CD4-positive, alpha-beta T cell (primary cell): ENCODE measurements around the gene GOLGA6L24. TPM values are rescaled to one million over a fixed set of nuclear protein-coding genes. Genes with fewer than 3 reads are reported as not detected.
A peak's percentile ranks its signal among the peaks of the same experiment; 100 is the strongest.
"Not testable (repeated sequence)": the region's sequence is repeated elsewhere in the genome, so short reads cannot be mapped to it uniquely, and the experiment has no call there.

Experiments used
- ATAC-seq: fragments of 200-7000 bp; cut with Tn5 transposase; one replicate; pipeline ENCODE4 v1.10.0; 2022; ENCODE audit warnings: mild to moderate bottlenecking; ENCODE audit not compliant: poor library complexity
- CTCF ChIA-PET: fragments of 350-600 bp; sonication (Branson Sonifier 250); formaldehyde crosslinking; loops from one replicate; lab custom pipeline; 2021; ENCODE audit warnings: antibody characterized with exemption, inconsistent platforms; lab: Charles Lee
- POLR2A ChIA-PET: fragments of 350-600 bp; sonication (Branson Sonifier 250); formaldehyde crosslinking; loops from one replicate; lab custom pipeline; 2021; ENCODE audit warnings: antibody characterized with exemption, inconsistent platforms; lab: Charles Lee
- DNase-seq, 14 experiments: peaks; one replicate each; pipeline ENCODE4 v3.0.0-alpha.2; 2013 to 2020; ENCODE audit warnings: mixed read lengths in 2 of 14
- H3K27ac ChIP-seq, 2 donors: one replicate each; pipeline versions ENCODE4 v1.5.1 to v1.7.0; 2013; ENCODE audit warnings: low read length in 2 of 2, low read depth in 1 of 2, mild to moderate bottlenecking in 1 of 2
- H3K27me3 ChIP-seq, 2 experiments: 1 replicate in 1 of 2; 2 replicates in 1 of 2; pipeline versions ENCODE4 v1.6.1 to v1.7.0; 2013; ENCODE audit warnings: low read length in 2 of 2, control low read depth in 1 of 2, mild to moderate bottlenecking in 1 of 2, moderate library complexity in 1 of 2; ENCODE audit not compliant: insufficient read depth in 2 of 2, control insufficient read depth in 1 of 2
- H3K36me3 ChIP-seq: one replicate; pipeline ENCODE4 v1.6.1; 2013; ENCODE audit warnings: low read length, control low read depth; ENCODE audit not compliant: insufficient read depth
- H3K4me1 ChIP-seq: one replicate; pipeline ENCODE4 v1.6.1; 2013; ENCODE audit warnings: low read length, control low read depth; ENCODE audit not compliant: insufficient read depth
- H3K4me3 ChIP-seq: one replicate; pipeline ENCODE4 v1.5.1; 2013; ENCODE audit warnings: mild to moderate bottlenecking, low read length, moderate library complexity
- H3K9me3 ChIP-seq, 2 experiments: 1 replicate in 1 of 2; 2 replicates in 1 of 2; pipeline versions ENCODE4 v1.6.1 to v1.7.0; 2013; ENCODE audit warnings: low read length in 2 of 2, mild to moderate bottlenecking in 2 of 2, control low read depth in 1 of 2, moderate library complexity in 1 of 2; ENCODE audit not compliant: control insufficient read depth in 1 of 2, insufficient read depth in 1 of 2
- H3K27ac Mint-ChIP-seq: one replicate; pipeline ENCODE4 v1.8.0; 2020; ENCODE audit warnings: mixed read lengths
- H3K27me3 Mint-ChIP-seq: one replicate; pipeline ENCODE4 v1.8.0; 2021; ENCODE audit warnings: mixed read lengths
- H3K36me3 Mint-ChIP-seq: one replicate; pipeline ENCODE4 v1.8.0; 2021; ENCODE audit warnings: low read depth, mixed read lengths
- H3K4me1 Mint-ChIP-seq: one replicate; pipeline ENCODE4 v1.8.0; 2021; ENCODE audit warnings: low read depth, mixed read lengths
- H3K4me3 Mint-ChIP-seq: one replicate; pipeline ENCODE4 v1.8.0; 2020; ENCODE audit warnings: mild to moderate bottlenecking, mixed read lengths
- H3K9me3 Mint-ChIP-seq: one replicate; pipeline ENCODE4 v1.8.0; 2020; ENCODE audit warnings: mixed read lengths
- intact Hi-C, 2 experiments: fragments of 100-400 bp; cut with DNase I in 1 of 2; cut with micrococcal nuclease in 1 of 2; formaldehyde crosslinking; loops; one replicate each; pipeline versions ENCODE4 v1.15.1 to v1.9.0; 2023 to 2025; cut with DNase I, micrococcal nuclease
- total RNA-seq, 174 experiments: library from RNA in 2 of 174; stranded (reverse) in 2 of 174; gene quantifications; one replicate each; pipeline ENCODE4 v1.2.3 and lab custom pipeline; 2021 to 2026

Gene GOLGA6L24
- total RNA-seq, 2 experiments from 2014 or later = not detected

GRCh38 chr15:28322129-28322588, 35.7 kb downstream of the GOLGA6L24 start, which contains the start of gene HERC2:
Gene HERC2, minus strand, starts transcription at chr15:28322179. Its CDS starts 746 bp downstream, at chr15:28321433.
- H3K4me1 ChIP-seq, H3K9me3 ChIP-seq, H3K9me3 Mint-ChIP-seq, H3K36me3 ChIP-seq, H3K27ac ChIP-seq, ATAC-seq, POLR2A ChIA-PET, H3K4me1 Mint-ChIP-seq, CTCF ChIA-PET, H3K27me3 ChIP-seq, intact Hi-C loops, DNase-seq, H3K27me3 Mint-ChIP-seq: not testable (repeated sequence)
- H3K4me3 ChIP-seq = peak within 1 kb of the TSS; percentile 36
- H3K36me3 Mint-ChIP-seq = peaks cover 12% of the 10 kb centered on the region
- peak within 1 kb of the TSS; percentile 96 for H3K4me3 Mint-ChIP-seq
- peak within 1 kb of the TSS; percentile 80 for H3K27ac Mint-ChIP-seq

GRCh38 chr15:28321358-28322078, 36.4 kb downstream of the GOLGA6L24 start:
- peaks cover 19% of the 10 kb centered on the region for H3K36me3 Mint-ChIP-seq
- H3K9me3 Mint-ChIP-seq, H3K9me3 ChIP-seq, H3K27me3 Mint-ChIP-seq, intact Hi-C loops, POLR2A ChIA-PET, H3K27me3 ChIP-seq, H3K27ac ChIP-seq, H3K4me1 ChIP-seq, H3K4me1 Mint-ChIP-seq, H3K36me3 ChIP-seq, ATAC-seq, CTCF ChIA-PET: not testable (repeated sequence)
- H3K4me3 Mint-ChIP-seq = peak overlapping the region; percentile 96
- DNase-seq = peak in 2 of 14 experiments; percentile 2 to 12
- peak overlapping the region; percentile 80 for H3K27ac Mint-ChIP-seq
- H3K4me3 ChIP-seq = peak overlapping the region; percentile 36

- H3K9me3 ChIP-seq, ATAC-seq, H3K4me3 ChIP-seq, H3K27me3 Mint-ChIP-seq, H3K4me1 Mint-ChIP-seq, H3K4me1 ChIP-seq, H3K27me3 ChIP-seq, H3K36me3 ChIP-seq, DNase-seq, H3K9me3 Mint-ChIP-seq, POLR2A ChIA-PET, CTCF ChIA-PET, intact Hi-C loops, H3K27ac Mint-ChIP-seq, H3K27ac ChIP-seq: not testable (repeated sequence)
- peaks cover 35% of the 10 kb centered on the region for H3K36me3 Mint-ChIP-seq
- H3K4me3 Mint-ChIP-seq = peak overlapping the region; percentile 48
Observed at GRCh38 chr15:28319725-28320124, 38.2 kb downstream of the GOLGA6L24 start.

GRCh38 chr15:28318828-28319227, 39.1 kb downstream of the GOLGA6L24 start:
- intact Hi-C loops, H3K4me3 Mint-ChIP-seq, H3K27ac ChIP-seq, H3K36me3 ChIP-seq, H3K27me3 ChIP-seq, H3K9me3 Mint-ChIP-seq, ATAC-seq, POLR2A ChIA-PET, CTCF ChIA-PET, H3K27me3 Mint-ChIP-seq, DNase-seq, H3K27ac Mint-ChIP-seq, H3K4me1 Mint-ChIP-seq, H3K4me1 ChIP-seq, H3K9me3 ChIP-seq, H3K4me3 ChIP-seq: not testable (repeated sequence)
- H3K36me3 Mint-ChIP-seq = peaks cover 43% of the 10 kb centered on the region

- DNase-seq, H3K4me3 ChIP-seq, H3K27ac Mint-ChIP-seq, intact Hi-C loops, CTCF ChIA-PET, H3K4me1 Mint-ChIP-seq, H3K36me3 ChIP-seq, ATAC-seq, H3K27ac ChIP-seq, H3K27me3 ChIP-seq, H3K27me3 Mint-ChIP-seq, H3K4me1 ChIP-seq, H3K9me3 Mint-ChIP-seq, H3K9me3 ChIP-seq, H3K4me3 Mint-ChIP-seq, POLR2A ChIA-PET: not testable (repeated sequence)
- H3K36me3 Mint-ChIP-seq = peaks cover 47% of the 10 kb centered on the region
Observed at GRCh38 chr15:28318122-28318521, 39.8 kb downstream of the GOLGA6L24 start.

GRCh38 chr15:28316958-28317357, 40.9 kb downstream of the GOLGA6L24 start:
- CTCF ChIA-PET = not testable (repeated sequence)

GRCh38 chr15:28310454-28310853, 47.4 kb downstream of the GOLGA6L24 start:
- H3K27ac ChIP-seq, H3K4me3 ChIP-seq, ATAC-seq, DNase-seq, H3K4me1 ChIP-seq, H3K27ac Mint-ChIP-seq, H3K27me3 Mint-ChIP-seq, H3K9me3 ChIP-seq, intact Hi-C loops, H3K9me3 Mint-ChIP-seq, POLR2A ChIA-PET, H3K4me1 Mint-ChIP-seq, H3K36me3 ChIP-seq, H3K27me3 ChIP-seq, CTCF ChIA-PET, H3K4me3 Mint-ChIP-seq: not testable (repeated sequence)
- H3K36me3 Mint-ChIP-seq = peaks cover 65% of the 10 kb centered on the region

More at GRCh38 chr15:28316958-28317357, 40.9 kb downstream of the GOLGA6L24 start:
- H3K4me1 Mint-ChIP-seq, H3K27ac Mint-ChIP-seq, H3K27ac ChIP-seq, H3K4me3 ChIP-seq, H3K36me3 ChIP-seq, H3K9me3 Mint-ChIP-seq, H3K4me1 ChIP-seq, DNase-seq, H3K27me3 Mint-ChIP-seq, POLR2A ChIA-PET, ATAC-seq, H3K9me3 ChIP-seq, H3K27me3 ChIP-seq, H3K4me3 Mint-ChIP-seq, intact Hi-C loops: not testable (repeated sequence)
- H3K36me3 Mint-ChIP-seq = peaks cover 47% of the 10 kb centered on the region
